Loucy (cell line): Measurements from ENCODE around the gene PLEKHA6.

Experiments
- H2AFZ ChIP-seq: fragments of 200-600 bp; sonication (generic); 2 replicates; pipeline ENCODE4 v1.6.0; 2016; ENCODE audit warnings: antibody characterized with exemption, mild to moderate bottlenecking, low read length, moderate library complexity
- H3F3A ChIP-seq: fragments of 200-600 bp; 2 replicates; pipeline ENCODE4 v1.6.0; 2016; ENCODE audit warnings: antibody characterized with exemption, low read depth, mild to moderate bottlenecking
- H3K27me3 ChIP-seq: fragments of 200-600 bp; sonication (generic); 2 replicates; pipeline ENCODE4 v1.6.1; 2014; ENCODE audit warnings: low read length, mild to moderate bottlenecking; ENCODE audit not compliant: insufficient read depth, poor library complexity, severe bottlenecking
- H3K36me3 ChIP-seq: fragments of 200-600 bp; sonication (generic); 2 replicates; pipeline ENCODE4 v1.6.1; 2016; ENCODE audit warnings: low read length; ENCODE audit not compliant: insufficient read depth
- H3K4me1 ChIP-seq: fragments of 200-600 bp; sonication (generic); 2 replicates; pipeline ENCODE4 v1.5.1; 2014; ENCODE audit warnings: low read length, mild to moderate bottlenecking; ENCODE audit not compliant: insufficient read depth, poor library complexity, severe bottlenecking
- H3K4me2 ChIP-seq: fragments of 200-600 bp; sonication (generic); 2 replicates; pipeline ENCODE4 v1.6.0; 2014; ENCODE audit warnings: antibody characterized with exemption, low read length, low read depth, mild to moderate bottlenecking; ENCODE audit not compliant: poor library complexity, severe bottlenecking
- H3K4me3 ChIP-seq: fragments of 200-600 bp; sonication (generic); 2 replicates; pipeline ENCODE4 v1.5.1; 2014; ENCODE audit warnings: low read length, mild to moderate bottlenecking, mixed read lengths; ENCODE audit not compliant: poor library complexity, severe bottlenecking
- H3K79me2 ChIP-seq: fragments of 200-600 bp; sonication (generic); 2 replicates; pipeline ENCODE4 v1.6.1; 2014; ENCODE audit warnings: low read length; ENCODE audit not compliant: insufficient read depth
- H3K9ac ChIP-seq: fragments of 200-600 bp; sonication (generic); 2 replicates; pipeline ENCODE4 v1.6.0; 2014; ENCODE audit warnings: mild to moderate bottlenecking, low read depth, low read length, moderate library complexity; ENCODE audit not compliant: poor library complexity, severe bottlenecking
- H3K9me2 ChIP-seq: fragments of 200-600 bp; sonication (generic); replicated peaks from 2 replicates; pipeline ENCODE4 v1.6.1; 2016; ENCODE audit warnings: low read depth, low read length, mixed read lengths
- H3K9me3 ChIP-seq: fragments of 200-600 bp; sonication (generic); 2 replicates; pipeline ENCODE4 v1.6.1; 2014; ENCODE audit warnings: mild to moderate bottlenecking, antibody characterized with exemption, low read length, low read depth; ENCODE audit not compliant: insufficient read depth
- H4K20me1 ChIP-seq: fragments of 200-600 bp; sonication (generic); 2 replicates; pipeline ENCODE4 v1.6.0; 2014; ENCODE audit warnings: antibody characterized with exemption, low read length, mild to moderate bottlenecking; ENCODE audit not compliant: insufficient read depth, poor library complexity, severe bottlenecking
- EZH2phosphoT487 ChIP-seq: fragments of 200-600 bp; IDR thresholded peaks from 2 replicates; pipeline ENCODE4 v1.6.1; 2018; ENCODE audit warnings: antibody characterized with exemption, mild to moderate bottlenecking, moderate library complexity, borderline replicate concordance
- TF ChIP-seq, protein P1 (sequence below): fragments of 200-600 bp; sonication (generic); conservative IDR thresholded peaks from 2 replicates; pipeline ENCODE4 v1.5.1; 2014; ENCODE audit warnings: mild to moderate bottlenecking, antibody characterized with exemption, low read length

PLEKHA6 gene

DNA sequence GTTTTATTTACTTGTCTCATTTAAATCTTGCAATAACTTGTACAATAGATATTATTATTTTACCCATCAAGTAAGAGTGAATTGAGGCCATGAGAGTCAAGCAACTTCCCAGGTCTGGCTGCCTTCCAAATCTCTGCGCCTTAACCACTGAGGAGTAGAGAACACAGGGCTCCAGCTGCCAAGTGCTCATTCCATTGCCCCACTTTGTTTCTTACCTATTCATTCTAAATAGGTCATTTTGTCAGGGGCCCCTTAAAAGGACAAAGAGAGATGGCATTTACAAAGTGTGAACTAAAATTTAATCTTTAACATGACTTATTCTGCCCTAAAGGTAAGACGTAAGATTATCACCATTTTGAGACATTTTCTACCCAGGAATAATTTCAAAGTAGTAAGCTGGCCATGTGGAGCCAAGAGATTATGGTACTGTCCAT is 48.4 kb upstream of the PLEKHA6 start:
- Histone ChIP-seq H3K27me3 (peaks cover 8% of the 10 kb centered on the region), H3K4me3 (peak overlapping the region; percentile 99), H3K4me1 (peaks cover 42% of the 10 kb centered on the region), H3K9me3 (no peaks in the 10 kb centered on the region), H3F3A (no peaks in the 10 kb centered on the region), H3K79me2 (peaks cover 84% of the 10 kb centered on the region), H3K9me2 (no peaks in the 10 kb centered on the region), H3K36me3 (peaks cover 29% of the 10 kb centered on the region), H2AFZ (no peak overlapping the region), H4K20me1 (peaks cover 81% of the 10 kb centered on the region), H3K4me2 (peak overlapping the region; percentile 74), H3K9ac (peak overlapping the region; percentile 99)
- no peak for TF ChIP-seq EZH2phosphoT487
- TF ChIP-seq, protein P1, sequence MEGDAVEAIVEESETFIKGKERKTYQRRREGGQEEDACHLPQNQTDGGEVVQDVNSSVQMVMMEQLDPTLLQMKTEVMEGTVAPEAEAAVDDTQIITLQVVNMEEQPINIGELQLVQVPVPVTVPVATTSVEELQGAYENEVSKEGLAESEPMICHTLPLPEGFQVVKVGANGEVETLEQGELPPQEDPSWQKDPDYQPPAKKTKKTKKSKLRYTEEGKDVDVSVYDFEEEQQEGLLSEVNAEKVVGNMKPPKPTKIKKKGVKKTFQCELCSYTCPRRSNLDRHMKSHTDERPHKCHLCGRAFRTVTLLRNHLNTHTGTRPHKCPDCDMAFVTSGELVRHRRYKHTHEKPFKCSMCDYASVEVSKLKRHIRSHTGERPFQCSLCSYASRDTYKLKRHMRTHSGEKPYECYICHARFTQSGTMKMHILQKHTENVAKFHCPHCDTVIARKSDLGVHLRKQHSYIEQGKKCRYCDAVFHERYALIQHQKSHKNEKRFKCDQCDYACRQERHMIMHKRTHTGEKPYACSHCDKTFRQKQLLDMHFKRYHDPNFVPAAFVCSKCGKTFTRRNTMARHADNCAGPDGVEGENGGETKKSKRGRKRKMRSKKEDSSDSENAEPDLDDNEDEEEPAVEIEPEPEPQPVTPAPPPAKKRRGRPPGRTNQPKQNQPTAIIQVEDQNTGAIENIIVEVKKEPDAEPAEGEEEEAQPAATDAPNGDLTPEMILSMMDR: no peak

DNA sequence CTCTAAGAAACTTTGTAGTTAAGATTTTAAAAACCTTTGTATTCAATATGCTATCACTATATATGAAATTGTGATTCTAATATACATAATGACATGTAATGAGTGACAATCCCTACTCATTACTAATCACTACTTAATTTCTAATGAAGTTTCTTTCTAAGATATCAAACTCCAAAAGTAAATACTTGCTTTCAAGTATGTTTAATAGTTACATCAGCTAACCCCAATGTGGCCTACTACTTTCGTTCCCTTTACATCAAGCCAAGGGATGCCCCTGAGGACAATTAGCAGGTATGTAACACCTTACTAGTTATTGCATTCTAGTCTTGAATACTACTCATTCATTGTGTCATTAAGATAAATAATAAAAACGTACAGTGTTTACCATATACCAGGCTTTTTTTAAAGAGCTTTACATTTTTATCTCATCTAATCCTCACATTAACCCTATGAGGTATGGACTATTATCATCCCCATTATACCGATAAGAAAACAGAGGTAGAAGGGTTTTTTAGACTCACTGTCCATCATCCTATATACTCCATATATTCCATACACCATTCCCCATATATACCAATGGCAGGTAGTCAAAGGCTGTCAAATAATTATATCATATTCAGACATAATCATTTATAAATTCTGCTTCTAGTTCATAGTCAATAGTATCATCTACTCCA is 47.7 kb upstream of the PLEKHA6 start:
- TF ChIP-seq EZH2phosphoT487: no peak
- TF ChIP-seq, protein P1: no peak
- H3K36me3 ChIP-seq: peaks cover 33% of the 10 kb centered on the region
- H3K4me2 ChIP-seq: peak overlapping the region; percentile 74
- H4K20me1 ChIP-seq: peaks cover 84% of the 10 kb centered on the region
- peaks cover 39% of the 10 kb centered on the region for H3K4me1 ChIP-seq
- peak overlapping the region; percentile 99 for H3K4me3 ChIP-seq
- peaks cover 90% of the 10 kb centered on the region for H3K79me2 ChIP-seq
- no peaks in the 10 kb centered on the region for H3K9me2 ChIP-seq
- no peak overlapping the region for H2AFZ ChIP-seq
- peaks cover 8% of the 10 kb centered on the region for H3K27me3 ChIP-seq
- H3K9ac ChIP-seq: peak overlapping the region; percentile 99
- no peaks in the 10 kb centered on the region for H3F3A ChIP-seq
- no peaks in the 10 kb centered on the region for H3K9me3 ChIP-seq

DNA sequence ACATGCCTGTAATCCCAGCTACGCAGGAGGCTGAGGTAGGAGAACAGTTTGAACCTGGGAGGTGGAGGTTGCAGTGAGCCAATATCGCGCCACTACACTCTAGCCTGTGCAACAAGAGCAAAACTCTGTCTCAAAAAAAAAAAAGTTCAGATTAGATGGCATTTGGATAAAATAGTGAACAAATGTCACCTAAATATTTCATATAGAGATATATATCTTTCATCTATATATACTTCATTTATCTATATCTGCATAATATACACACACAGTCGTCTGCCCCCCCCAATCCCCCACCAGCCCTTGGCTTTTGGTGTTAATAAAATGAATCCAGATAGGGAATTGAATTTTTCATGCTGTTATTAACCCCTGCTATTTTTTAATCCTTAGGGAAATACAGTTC is 46.9 kb upstream of the PLEKHA6 start:
- peak overlapping the region; percentile 99 for H3K4me3 ChIP-seq
- H3K79me2 ChIP-seq: peaks cover 98% of the 10 kb centered on the region
- TF ChIP-seq, protein P1: no peak
- no peak for TF ChIP-seq EZH2phosphoT487
- H3K9me3 ChIP-seq: no peaks in the 10 kb centered on the region
- H3K4me2 ChIP-seq: peak overlapping the region; percentile 74
- peaks cover 41% of the 10 kb centered on the region for H3K36me3 ChIP-seq
- H3K9me2 ChIP-seq: no peaks in the 10 kb centered on the region
- peak overlapping the region; percentile 99 for H3K9ac ChIP-seq
- H3K27me3 ChIP-seq: peaks cover 8% of the 10 kb centered on the region
- no peaks in the 10 kb centered on the region for H3F3A ChIP-seq
- no peak overlapping the region for H2AFZ ChIP-seq
- H4K20me1 ChIP-seq: peaks cover 87% of the 10 kb centered on the region
- peaks cover 35% of the 10 kb centered on the region for H3K4me1 ChIP-seq
